Heart left ventricle (tissue), 13 donors: Measurements from ENCODE around the gene GPR160.

ENCODE experiments used
- CTCF ChIP-seq, 12 donors: fragments of 200-600 bp; sonication (generic) in 4 of 12; IDR thresholded peaks; one replicate each; pipeline versions ENCODE4 v1.5.0 to v1.8.0; 2018 to 2022; ENCODE audit warnings: antibody characterized with exemption in 12 of 12, mild to moderate bottlenecking in 5 of 12
- POLR2A ChIP-seq, 2 donors: fragments of 450-650 bp; IDR thresholded peaks; one replicate each; pipeline ENCODE4 v1.6.1; 2017; ENCODE audit warnings: antibody characterized with exemption in 2 of 2, mild to moderate bottlenecking in 2 of 2, moderate library complexity in 2 of 2
- donor health status: ischemic (EF 13 %, LVEDD 7.1; RV severe dilation, severe dysfunction).
- donor health status: DM: no; HTN: yes; CAD: no.
- donor health status: DM: no; HTN: no; CAD: no.
- donor health status: ischemic (EF 25% LVEDD 6.9; RV normal size, moderate dysfunction).
- donor health status: ischemic (EF 25% LVEDD 5.7; RV mildly dilated, moderate dysfunction).
- donor health status: ischemic (EF 35%, LVEDD 5.7; RV mildly dilated, moderate dysfunction).
- donor health status: nonischemic (EF 11% LVEDD 7.7; RV severe dilation, severe dysfunction).
- donor health status: DM: yes; HTN: yes; CAD: no.
- donor health status: PGD.
- donor health status: ischemic (EF 29% LVEDD 5.4; RV normal size, mild dysfunction).
- donor health status: nonischemic (EF 23%, LVEDD 6.1; RV moderate dilation, normal function).

GRCh38 chr3:170054204-170054603 is 16.4 kb downstream of the GPR160 start:
- TF ChIP-seq CTCF (IDR thresholded peaks at IDR 0.05) (peak in 3 of 12 donors; percentile 10 to 12 (median 10)), POLR2A (IDR thresholded peaks at IDR 0.05) (no peak)
